Measurements from ENCODE around the gene SRP68. TPM values are rescaled to one million over a fixed set of nuclear protein-coding genes. Genes with fewer than 3 reads are reported as not detected.

The SRP68 gene
- total and polyA plus RNA-seq, 2 of the 8 experiments (the other 6 are each of a cell fraction or from before 2014, with no cell fraction given): 57.7 to 83.5 TPM

GRCh38 chr17:76103274-76104139 is 31.2 kb upstream of the SRP68 start, which contains the start of gene EXOC7 (continued):
- no peak for TF ChIP-seq CTCF (IDR thresholded peaks at IDR 0.05; ENCODE audit: control extremely low read depth in 1 of 3, insufficient read depth in 1 of 3, low read depth in 1 of 3, low read length in 3 of 3)
- no peak for TF ChIP-seq CTBP2 (IDR thresholded peaks at IDR 0.05; ENCODE audit: borderline replicate concordance, insufficient read depth, insufficient read length, low read length)
- no peak for TF ChIP-seq SRF (IDR thresholded peaks at IDR 0.05; ENCODE audit: low read depth, low read length)
- TF ChIP-seq KDM5A (IDR thresholded peaks at IDR 0.05; ENCODE audit: low read length): no peak
- no peak for TF ChIP-seq EGR1 (IDR thresholded peaks at IDR 0.05; ENCODE audit: borderline replicate concordance, low read depth, low read length)
- no peak for TF ChIP-seq JUN (IDR thresholded peaks at IDR 0.05; ENCODE audit: low read depth, low read length)
- TF ChIP-seq TEAD4 (IDR thresholded peaks at IDR 0.05; ENCODE audit: low read depth, low read length): 0 out of 2 replicates have a peak, but pooled peaks have one; percentile 17
- TF ChIP-seq SP4 (IDR thresholded peaks at IDR 0.05; ENCODE audit: low read length): no peak; the same call in 1 of the 2 replicates
- no peak for TF ChIP-seq ATF3 (IDR thresholded peaks at IDR 0.05; ENCODE audit: insufficient read depth, low read depth, low read length)
- no peak; the same call in 1 of the 2 replicates for TF ChIP-seq BACH1 (IDR thresholded peaks at IDR 0.05; ENCODE audit: low read length)
- TF ChIP-seq CEBPB (IDR thresholded peaks at IDR 0.05; ENCODE audit: low read depth, low read length): no peak; the same call in 1 of the 2 replicates
- no peak for TF ChIP-seq TCF12 (IDR thresholded peaks at IDR 0.05; ENCODE audit: low read depth, low read length)
- TF ChIP-seq, protein P1, sequence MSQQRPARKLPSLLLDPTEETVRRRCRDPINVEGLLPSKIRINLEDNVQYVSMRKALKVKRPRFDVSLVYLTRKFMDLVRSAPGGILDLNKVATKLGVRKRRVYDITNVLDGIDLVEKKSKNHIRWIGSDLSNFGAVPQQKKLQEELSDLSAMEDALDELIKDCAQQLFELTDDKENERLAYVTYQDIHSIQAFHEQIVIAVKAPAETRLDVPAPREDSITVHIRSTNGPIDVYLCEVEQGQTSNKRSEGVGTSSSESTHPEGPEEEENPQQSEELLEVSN (IDR thresholded peaks at IDR 0.05): peak; percentile 58
- TF ChIP-seq SP2 (IDR thresholded peaks at IDR 0.05; ENCODE audit: low read length): no peak
- no peak for TF ChIP-seq RFX5 (IDR thresholded peaks at IDR 0.05; ENCODE audit: borderline replicate concordance, low read depth, low read length)
- peak in 1 of 2 experiments; percentile 6; a peak in 1 of 4 replicates for TF ChIP-seq SIN3A (conservative IDR thresholded peaks at IDR 0.05 in 1 of 2, IDR thresholded peaks at IDR 0.05 in 1 of 2; ENCODE audit: low read depth in 1 of 2, low read length in 2 of 2)
- TF ChIP-seq HDAC6 (IDR thresholded peaks at IDR 0.05; ENCODE audit: low read depth, low read length): no peak
- TF ChIP-seq USF2 (IDR thresholded peaks at IDR 0.05; ENCODE audit: low read length): no peak
- peak; percentile 90 for TF ChIP-seq POLR2AphosphoS5 (IDR thresholded peaks at IDR 0.05; ENCODE audit: low read depth, low read length)

All from H1 (cell line).